OCI-LY1 (cell line): Measurements from ENCODE around the gene DDX31.

Source experiments
- CTCF ChIP-seq: fragments of 200-600 bp; sonication (generic), shearing (Covaris generic); IDR thresholded peaks from 2 replicates; pipeline ENCODE4 v1.5.1; 2017; ENCODE audit warnings: mild to moderate bottlenecking, antibody characterized with exemption, low read length, moderate library complexity, mixed read lengths
- EZH2 ChIP-seq: fragments of 200-600 bp; sonication (generic), shearing (Covaris generic); IDR thresholded peaks from 2 replicates; pipeline ENCODE4 v1.8.0; 2017; ENCODE audit warnings: borderline replicate concordance, mixed run types, mild to moderate bottlenecking, antibody characterized with exemption, low read length, moderate library complexity, mixed read lengths

GRCh38 chr9:132674485-132674884, 4.7 kb upstream of the DDX31 start:
- no peak for TF ChIP-seq CTCF
- no peak for TF ChIP-seq EZH2
